Neural cell (in vitro differentiated cells): Measurements from ENCODE around the gene RPS8. TPM values are rescaled to one million over a fixed set of nuclear protein-coding genes. Genes with fewer than 3 reads are reported as not detected.

Source experiments
- H2AFZ ChIP-seq: fragments of 200-600, 300-800 bp; sonication (generic), shearing (Covaris generic); 2 replicates; pipeline ENCODE4 v1.6.0; 2014; ENCODE audit warnings: low read depth, mild to moderate bottlenecking, antibody characterized with exemption, low read length, moderate library complexity
- H3F3A ChIP-seq: fragments of 200-600 bp; shearing (Covaris generic); 2 replicates; pipeline ENCODE4 v1.6.1; 2016; ENCODE audit warnings: mild to moderate bottlenecking, moderate library complexity, mixed read lengths, antibody characterized with exemption, low read length; ENCODE audit not compliant: insufficient read depth, poor library complexity, severe bottlenecking
- H3K27ac ChIP-seq: fragments of 200-600, 300-800 bp; sonication (generic), shearing (Covaris generic); 2 replicates; pipeline ENCODE4 v1.5.1; 2014; ENCODE audit warnings: mild to moderate bottlenecking, low read length, moderate library complexity
- H3K27me3 ChIP-seq: fragments of 300-800, 200-600 bp; sonication (generic), shearing (Covaris generic); 2 replicates; pipeline ENCODE4 v1.6.0; 2014; ENCODE audit warnings: mild to moderate bottlenecking, low read depth, low read length, moderate library complexity; ENCODE audit not compliant: insufficient read depth
- H3K36me3 ChIP-seq: fragments of 300-800, 200-600 bp; sonication (generic), shearing (Covaris generic); 2 replicates; pipeline ENCODE4 v1.5.1; 2014; ENCODE audit warnings: mild to moderate bottlenecking, antibody characterized with exemption, low read length, moderate library complexity; ENCODE audit not compliant: insufficient read depth
- H3K4me2 ChIP-seq: fragments of 300-800, 200-600 bp; sonication (generic), shearing (Covaris generic); 2 replicates; pipeline ENCODE4 v1.6.0; 2014; ENCODE audit warnings: mild to moderate bottlenecking, low read length
- H3K4me3 ChIP-seq: fragments of 300-800, 200-600 bp; sonication (generic), shearing (Covaris generic); 2 replicates; pipeline ENCODE4 v1.5.1; 2014; ENCODE audit warnings: mild to moderate bottlenecking, low read length, moderate library complexity
- H3K79me2 ChIP-seq: fragments of 200-600 bp; shearing (Covaris generic); replicated peaks from 2 replicates; pipeline ENCODE4 v1.6.0; 2014; ENCODE audit warnings: mild to moderate bottlenecking, low read length, moderate library complexity; ENCODE audit not compliant: insufficient read depth
- H3K9ac ChIP-seq: fragments of 300-800, 200-600 bp; sonication (generic), shearing (Covaris generic); 2 replicates; pipeline ENCODE4 v1.6.1; 2016; ENCODE audit warnings: mild to moderate bottlenecking, low read length, mixed read lengths
- H3K9me2 ChIP-seq: fragments of 200-600 bp; shearing (Covaris generic); 2 replicates; pipeline ENCODE4 v1.6.1; 2016; ENCODE audit warnings: mild to moderate bottlenecking, low read length, mixed read lengths; ENCODE audit not compliant: insufficient read depth
- H3K9me3 ChIP-seq: fragments of 200-600, 300-800 bp; sonication (generic), shearing (Covaris generic); 2 replicates; pipeline ENCODE4 v1.6.1; 2016; ENCODE audit warnings: mild to moderate bottlenecking, mixed run types, low read length, moderate library complexity, mixed read lengths
- H4K20me1 ChIP-seq: fragments of 200-600 bp; shearing (Covaris generic); 2 replicates; pipeline ENCODE4 v1.6.1; 2016; ENCODE audit warnings: mild to moderate bottlenecking, mixed run types; ENCODE audit not compliant: insufficient read depth
- CTCF ChIP-seq: fragments of 450-650 bp; IDR thresholded peaks from 2 replicates; pipeline ENCODE4 v1.5.1; 2014; ENCODE audit warnings: antibody characterized with exemption, mild to moderate bottlenecking, moderate library complexity; ENCODE audit not compliant: poor library complexity, severe bottlenecking
- EP300 ChIP-seq: fragments of 450-650 bp; conservative IDR thresholded peaks from 2 replicates; pipeline ENCODE4 v1.6.1; 2014; ENCODE audit warnings: antibody characterized with exemption, mild to moderate bottlenecking, moderate library complexity; ENCODE audit not compliant: poor library complexity, severe bottlenecking
- EZH2 ChIP-seq: fragments of 200-600, 300-800 bp; shearing (Covaris generic), sonication (generic); IDR thresholded peaks from 2 replicates; pipeline ENCODE4 v1.6.1; 2014; ENCODE audit warnings: antibody characterized with exemption, low read length, borderline replicate concordance, mild to moderate bottlenecking; ENCODE audit not compliant: insufficient read depth, poor library complexity, severe bottlenecking
- MXI1 ChIP-seq: fragments of 450-650 bp; conservative IDR thresholded peaks from 2 replicates; pipeline ENCODE4 v1.6.1; 2014; ENCODE audit warnings: antibody characterized with exemption, mild to moderate bottlenecking; ENCODE audit not compliant: poor library complexity, severe bottlenecking
- POLR2AphosphoS5 ChIP-seq: IDR thresholded peaks from 2 replicates; pipeline ENCODE4 v1.6.1; 2012
- RAD21 ChIP-seq: fragments of 450-650 bp; conservative IDR thresholded peaks from 2 replicates; pipeline ENCODE4 v1.6.1; 2014; ENCODE audit warnings: antibody characterized with exemption, mild to moderate bottlenecking, moderate library complexity
- REST ChIP-seq: IDR thresholded peaks from 2 replicates; pipeline ENCODE4 v1.6.1; 2012; ENCODE audit warnings: borderline replicate concordance
- SMC3 ChIP-seq: fragments of 450-650 bp; conservative IDR thresholded peaks from 2 replicates; pipeline ENCODE4 v1.6.1; 2014; ENCODE audit warnings: antibody characterized with exemption, mild to moderate bottlenecking, moderate library complexity; ENCODE audit not compliant: poor library complexity
- TAF1 ChIP-seq: IDR thresholded peaks from 2 replicates; pipeline ENCODE4 v1.6.1; 2012; ENCODE audit warnings: low read depth
- polyA plus RNA-seq: library from polyadenylated mRNA; depleted of rRNA; stranded (reverse); fragments of >200 nt; gene quantifications from 2 replicates; pipeline ENCODE4 v1.2.3, GENCODE V29; 2014

The RPS8 gene
- polyA plus RNA-seq, 1 donor from 2014 or later = 2,015 TPM

- Histone ChIP-seq H3F3A (no peaks in the 10 kb centered on the region), H3K4me2 (no peak overlapping the region), H3K9me2 (no peaks in the 10 kb centered on the region), H3K9ac (no peak overlapping the region), H3K4me3 (no peak overlapping the region), H3K79me2 (no peaks in the 10 kb centered on the region), H3K27me3 (no peaks in the 10 kb centered on the region), H3K27ac (no peak overlapping the region), H3K36me3 (no peaks in the 10 kb centered on the region), H4K20me1 (no peaks in the 10 kb centered on the region), H3K9me3 (no peaks in the 10 kb centered on the region), H2AFZ (no peak overlapping the region)
- TF ChIP-seq SMC3 (no peak), TAF1 (no peak), EP300 (no peak), REST (no peak), RAD21 (no peak), MXI1 (no peak), EZH2 (no peak), POLR2AphosphoS5 (no peak), CTCF (no peak)
Observed at GRCh38 chr1:44826375-44827196, 51.2 kb downstream of the RPS8 start.

DNA sequence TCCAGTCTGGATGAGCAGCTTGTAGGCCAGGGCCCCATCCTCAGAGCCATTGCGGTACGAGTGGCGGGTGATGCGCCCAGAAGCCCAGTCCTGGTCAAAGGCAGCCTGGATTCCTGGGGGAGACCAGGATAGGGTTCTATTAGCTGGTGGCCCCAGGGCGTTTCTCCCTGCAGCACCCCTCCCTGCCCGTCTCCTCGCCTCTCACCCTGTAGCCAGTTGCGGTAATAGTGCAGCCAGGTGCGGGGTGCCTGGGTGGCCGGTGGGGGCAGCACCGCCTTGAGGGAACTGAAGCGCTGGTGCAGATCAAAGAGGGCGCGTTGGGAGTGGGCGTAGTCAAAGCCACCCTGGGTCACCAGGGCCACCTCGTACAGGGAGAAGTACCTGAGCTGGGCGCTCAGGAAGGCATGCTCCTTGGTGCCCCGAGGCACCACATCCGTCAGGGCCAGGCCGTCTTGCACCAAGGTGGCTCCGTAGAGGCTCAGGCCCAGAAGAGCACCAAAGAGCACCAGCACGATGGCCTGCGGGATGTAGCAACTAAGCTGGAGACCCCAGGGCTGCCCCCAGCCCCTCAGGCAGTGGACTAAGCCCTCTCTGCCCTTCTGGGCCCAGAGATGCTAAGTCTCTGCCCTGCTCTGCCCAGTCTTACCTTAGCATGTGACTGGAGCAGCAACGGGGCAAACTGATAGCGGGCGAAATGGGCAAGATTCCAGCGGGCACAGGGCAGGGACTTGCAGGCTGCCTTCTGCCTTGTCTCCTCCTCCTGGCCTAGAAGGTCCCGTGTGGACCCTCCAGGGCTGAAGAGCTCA, 52.1 kb downstream of the RPS8 start:
- no peaks in the 10 kb centered on the region for H3K9me3 ChIP-seq
- no peaks in the 10 kb centered on the region for H3F3A ChIP-seq
- no peak overlapping the region for H3K4me3 ChIP-seq
- H3K27ac ChIP-seq = no peak overlapping the region
- no peaks in the 10 kb centered on the region for H3K36me3 ChIP-seq
- H3K4me2 ChIP-seq = no peak overlapping the region
- H3K79me2 ChIP-seq = no peaks in the 10 kb centered on the region
- H3K27me3 ChIP-seq = no peaks in the 10 kb centered on the region
- H3K9me2 ChIP-seq = no peaks in the 10 kb centered on the region
- TF ChIP-seq EZH2 (no peak), REST (no peak), MXI1 (no peak), CTCF (no peak), EP300 (no peak), POLR2AphosphoS5 (no peak), RAD21 (no peak), TAF1 (no peak), SMC3 (no peak)
- H2AFZ ChIP-seq = no peak overlapping the region
- no peak overlapping the region for H3K9ac ChIP-seq
- no peaks in the 10 kb centered on the region for H4K20me1 ChIP-seq
